Measurements from ENCODE around the gene PPA1. TPM values are rescaled to one million over a fixed set of nuclear protein-coding genes. Genes with fewer than 3 reads are reported as not detected.
A peak's percentile ranks its signal among the peaks of the same experiment; 100 is the strongest.

The PPA1 gene
- total RNA-seq, 1 donor from 2014 or later: 79.3 TPM

DNA sequence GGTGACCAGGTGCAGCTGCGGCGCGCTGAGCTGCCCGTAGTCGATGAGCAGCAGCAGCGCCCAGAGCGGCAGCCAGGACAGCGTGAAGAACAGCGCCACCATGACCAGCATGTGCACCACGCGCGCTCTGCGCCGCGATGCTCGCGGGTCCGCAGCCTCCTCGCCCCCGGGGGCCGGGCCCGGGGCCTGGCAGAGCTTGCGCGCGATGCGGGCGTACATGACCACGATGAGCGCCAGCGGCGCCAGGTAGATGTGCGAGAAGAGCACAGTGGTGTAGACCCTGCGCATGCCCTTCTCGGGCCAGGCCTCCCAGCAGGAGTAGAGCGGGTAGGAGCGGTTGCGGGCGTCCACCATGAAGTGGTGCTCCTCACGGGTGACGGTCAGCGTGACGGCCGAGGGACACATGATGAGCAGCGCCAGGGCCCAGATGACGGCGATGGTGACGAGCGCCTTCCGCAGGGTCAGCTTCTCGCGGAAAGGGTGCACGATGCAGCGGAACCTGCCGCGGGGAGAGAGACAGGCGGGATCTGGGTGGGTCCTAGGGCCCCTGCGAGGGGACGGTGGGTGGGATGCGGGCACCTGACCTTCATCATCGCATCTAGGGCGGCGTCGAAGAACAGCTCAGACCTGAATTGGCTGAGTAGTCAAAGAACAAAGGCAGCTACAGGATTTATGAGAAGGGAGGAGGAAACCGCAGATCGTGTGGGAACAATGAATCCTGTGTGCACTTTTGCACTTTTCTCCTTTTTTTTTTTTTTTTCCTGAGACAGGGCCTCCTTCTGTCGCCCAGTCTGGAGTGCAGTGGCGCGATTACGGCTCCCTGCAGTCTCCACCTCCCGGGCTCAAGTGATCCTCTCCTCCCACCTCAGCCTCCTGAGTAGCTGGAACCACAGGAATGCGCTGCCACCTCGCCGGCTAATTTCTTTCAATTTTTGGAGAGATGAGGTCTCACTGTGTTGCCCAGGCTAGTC, 22.4 kb upstream of the PPA1 start:
- H3K4me3 ChIP-seq: peak overlapping the region in 1 of 2 donors; percentile 11
- peaks cover 17% of the 10 kb centered on the region for H3K4me1 ChIP-seq
- no peaks in the 10 kb centered on the region for H3K27me3 ChIP-seq
- TF ChIP-seq POLR2AphosphoS5 (IDR thresholded peaks at IDR 0.05; ENCODE audit: insufficient read depth in 1 of 2, low read depth in 1 of 2): no peak
- TF ChIP-seq POLR2A (IDR thresholded peaks at IDR 0.05): no peak
- TF ChIP-seq CTCF (IDR thresholded peaks at IDR 0.05): no peak
- no peak for DNase-seq (ENCODE audit: extremely low spot score in 2 of 2)
- H3K27ac ChIP-seq: no peak overlapping the region
- no peaks in the 10 kb centered on the region for H3K9me3 ChIP-seq
- intact Hi-C loops (cut with DNase I): no loop called here
- H3K36me3 ChIP-seq: no peaks in the 10 kb centered on the region

DNA sequence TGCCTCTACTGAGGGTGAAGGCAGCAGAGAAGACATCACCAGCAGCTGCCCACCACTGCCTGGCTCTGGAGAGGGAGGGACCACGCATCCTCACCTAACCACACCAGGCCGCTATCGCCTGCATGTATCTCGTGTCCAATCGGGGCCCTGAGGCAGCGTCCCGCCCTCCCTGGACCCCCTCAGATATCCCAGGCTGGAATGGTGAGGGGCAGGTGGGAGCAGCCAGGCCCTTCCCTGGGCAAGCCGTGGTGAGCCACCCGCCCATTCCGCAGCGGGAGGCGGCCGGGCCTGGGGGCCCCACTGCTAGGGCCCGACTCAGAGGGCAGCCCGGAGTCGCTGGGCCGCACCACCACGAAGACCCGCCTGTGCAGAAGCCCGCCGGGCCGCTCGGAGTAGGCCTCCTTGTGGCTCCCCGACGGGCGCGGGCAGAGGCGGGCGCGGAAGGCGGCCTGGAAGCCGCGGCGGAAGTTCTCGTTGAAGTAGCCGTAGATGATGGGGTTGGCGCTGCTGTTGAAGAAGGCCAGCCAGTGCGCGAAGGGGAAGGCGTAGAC, 21.6 kb upstream of the PPA1 start:
- no peak for DNase-seq (ENCODE audit: extremely low spot score in 2 of 2)
- TF ChIP-seq POLR2A (IDR thresholded peaks at IDR 0.05): no peak
- TF ChIP-seq CTCF (IDR thresholded peaks at IDR 0.05): no peak
- TF ChIP-seq POLR2AphosphoS5 (IDR thresholded peaks at IDR 0.05; ENCODE audit: insufficient read depth in 1 of 2, low read depth in 1 of 2): no peak
- no peaks in the 10 kb centered on the region for H3K27me3 ChIP-seq
- H3K9me3 ChIP-seq: no peaks in the 10 kb centered on the region
- H3K27ac ChIP-seq: no peak overlapping the region
- peaks cover 17% of the 10 kb centered on the region for H3K4me1 ChIP-seq
- H3K4me3 ChIP-seq: peak overlapping the region in 1 of 2 donors; percentile 11
- H3K36me3 ChIP-seq: no peaks in the 10 kb centered on the region
- intact Hi-C loops (cut with DNase I): no loop called here

GRCh38 chr10:70253878-70254765, 20.9 kb upstream of the PPA1 start:
- H3K27me3 ChIP-seq: no peaks in the 10 kb centered on the region
- H3K4me1 ChIP-seq: peaks cover 17% of the 10 kb centered on the region
- DNase-seq (ENCODE audit: extremely low spot score in 2 of 2): no peak
- TF ChIP-seq POLR2A (IDR thresholded peaks at IDR 0.05) (no peak), POLR2AphosphoS5 (IDR thresholded peaks at IDR 0.05; ENCODE audit: insufficient read depth in 1 of 2, low read depth in 1 of 2) (no peak), CTCF (IDR thresholded peaks at IDR 0.05) (no peak)
- no peaks in the 10 kb centered on the region for H3K36me3 ChIP-seq
- no peaks in the 10 kb centered on the region for H3K9me3 ChIP-seq
- H3K4me3 ChIP-seq: no peak overlapping the region
- intact Hi-C loops (cut with DNase I): no loop called here
- H3K27ac ChIP-seq: no peak overlapping the region

DNA sequence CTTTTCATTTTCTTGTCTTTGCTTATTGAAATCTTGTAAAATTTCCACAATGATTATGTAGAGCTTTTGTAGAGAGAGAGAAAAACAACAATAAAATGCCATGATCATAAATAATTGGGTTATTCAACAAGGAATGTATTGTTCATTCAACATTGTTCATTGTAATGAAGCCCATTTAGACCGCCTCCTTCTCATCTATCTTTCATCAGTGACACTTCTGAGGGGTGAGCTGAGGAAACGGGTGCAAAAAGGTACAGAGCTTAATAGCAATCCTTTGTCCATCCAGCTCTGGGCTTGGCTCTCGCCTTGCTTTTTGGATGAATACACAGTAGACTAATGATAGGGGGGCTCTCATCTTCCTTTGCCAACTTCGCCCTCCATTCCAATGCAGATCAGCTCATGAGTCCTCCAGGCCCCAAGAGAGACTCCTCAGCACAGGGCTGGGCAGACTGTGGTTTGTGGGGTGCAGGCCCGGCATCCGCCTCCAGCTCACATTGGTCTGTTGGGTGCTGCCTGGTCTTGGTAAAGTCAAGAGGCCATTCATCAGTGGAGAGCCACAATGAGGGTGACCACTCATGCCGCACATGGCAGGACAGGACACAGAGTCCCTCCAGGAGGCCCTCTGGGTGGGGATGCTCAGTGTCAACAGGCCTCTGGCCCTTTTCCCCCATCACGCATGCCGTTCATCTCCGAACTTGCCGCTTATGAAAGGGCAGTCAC, 17.9 kb upstream of the PPA1 start:
- peaks cover 15% of the 10 kb centered on the region for H3K4me1 ChIP-seq
- H3K9me3 ChIP-seq: no peaks in the 10 kb centered on the region
- no peak for DNase-seq (ENCODE audit: extremely low spot score in 2 of 2)
- H3K27me3 ChIP-seq: no peaks in the 10 kb centered on the region
- no peak overlapping the region for H3K27ac ChIP-seq
- H3K36me3 ChIP-seq: no peaks in the 10 kb centered on the region
- H3K4me3 ChIP-seq: no peak overlapping the region
- no peak for TF ChIP-seq POLR2A (IDR thresholded peaks at IDR 0.05)
- no peak for TF ChIP-seq CTCF (IDR thresholded peaks at IDR 0.05)
- TF ChIP-seq POLR2AphosphoS5 (IDR thresholded peaks at IDR 0.05; ENCODE audit: insufficient read depth in 1 of 2, low read depth in 1 of 2): no peak
- intact Hi-C loops (cut with DNase I): no loop called here
